HepG2 (cell line): ENCODE data around the gene SEZ6. TPM values are rescaled to one million over a fixed set of nuclear protein-coding genes. Genes with fewer than 3 reads are reported as not detected.
A peak's percentile ranks its signal among the peaks of the same experiment; 100 is the strongest.

Source experiments
- ARNT2 ChIP-seq: sonication (generic); formaldehyde crosslinking; IDR thresholded peaks from 2 replicates; pipeline ENCODE4 v1.8.0; 2022; ENCODE audit warnings: mild to moderate bottlenecking, low read depth, missing genetic modification reagents, moderate library complexity
- ATF7-NPFF ChIP-seq: sonication (generic); formaldehyde crosslinking; IDR thresholded peaks from 2 replicates; pipeline ENCODE4 v1.8.1; 2023; ENCODE audit warnings: mild to moderate bottlenecking, low read depth, missing genetic modification reagents, moderate library complexity
- CTCF ChIP-seq: sonication (generic); formaldehyde crosslinking; IDR thresholded peaks from 2 replicates; pipeline ENCODE4 v1.5.0; 2020; ENCODE audit warnings: mild to moderate bottlenecking, missing genetic modification reagents, moderate library complexity
- LCORL ChIP-seq, 2 experiments: fragments of 450-650 bp in 1 of 2; sonication (generic) in 1 of 2; formaldehyde crosslinking in 1 of 2; IDR thresholded peaks; 2 replicates each; pipeline versions ENCODE4 v1.5.0 to v1.6.1; 2017 to 2020; ENCODE audit warnings: antibody characterized with exemption in 1 of 2, missing genetic modification reagents in 1 of 2
- NR2F1 ChIP-seq, 2 experiments: fragments of 450-650 bp in 1 of 2; formaldehyde crosslinking in 1 of 2; IDR thresholded peaks; 2 replicates each; pipeline versions ENCODE4 v1.5.0 to v1.6.1; 2016 to 2020; ENCODE audit warnings: mild to moderate bottlenecking in 1 of 2, missing compliant biosample characterization in 1 of 2, missing genetic modification reagents in 1 of 2, moderate library complexity in 1 of 2
- PHF5A ChIP-seq: IDR thresholded peaks from one replicate; pipeline ENCODE4 v1.6.1; 2018; ENCODE audit warnings: low read depth, missing genetic modification reagents; ENCODE audit not compliant: unreplicated experiment
- POLR2AphosphoS5 ChIP-seq: IDR thresholded peaks from 2 replicates; pipeline ENCODE4 v1.6.1; 2012; ENCODE audit warnings: low read depth, low read length
- REXO4 ChIP-seq: sonication (generic); formaldehyde crosslinking; IDR thresholded peaks from 2 replicates; pipeline ENCODE4 v1.8.0; 2022; ENCODE audit warnings: missing genetic modification reagents, mild to moderate bottlenecking, borderline replicate concordance
- SP140L ChIP-seq: sonication (generic); formaldehyde crosslinking; IDR thresholded peaks from 2 replicates; pipeline ENCODE4 v1.4.0; 2020; ENCODE audit warnings: missing genetic modification reagents, borderline replicate concordance
- SP5 ChIP-seq: IDR thresholded peaks from 2 replicates; pipeline ENCODE4 v1.6.1; 2016; ENCODE audit warnings: low read depth, borderline replicate concordance
- TERF1 ChIP-seq: sonication (generic); formaldehyde crosslinking; IDR thresholded peaks from 2 replicates; pipeline ENCODE4 v1.8.0; 2022; ENCODE audit warnings: mild to moderate bottlenecking, missing genetic modification reagents, moderate library complexity
- TSC22D2 ChIP-seq: sonication (generic); formaldehyde crosslinking; IDR thresholded peaks from 2 replicates; pipeline ENCODE4 v1.5.1; 2020; ENCODE audit warnings: missing genetic modification reagents, mild to moderate bottlenecking, borderline replicate concordance
- ZNF296 ChIP-seq: sonication (generic); formaldehyde crosslinking; conservative IDR thresholded peaks from 2 replicates; pipeline ENCODE4 v1.5.0; 2020; ENCODE audit warnings: mild to moderate bottlenecking, missing genetic modification reagents
- ZNF616 ChIP-seq: sonication (generic); formaldehyde crosslinking; IDR thresholded peaks from 2 replicates; pipeline ENCODE4 v1.5.0; 2020; ENCODE audit warnings: low read depth, mild to moderate bottlenecking, missing genetic modification reagents
- ZNF646 ChIP-seq: sonication (generic); formaldehyde crosslinking; IDR thresholded peaks from 2 replicates; pipeline ENCODE4 v1.9.0; 2021; ENCODE audit warnings: mild to moderate bottlenecking, missing genetic modification reagents
- ZNF75D ChIP-seq: sonication (generic); formaldehyde crosslinking; IDR thresholded peaks from 2 replicates; pipeline ENCODE4 v1.8.1; 2023; ENCODE audit warnings: missing genetic modification reagents, mild to moderate bottlenecking, borderline replicate concordance
- ZNF781 ChIP-seq: sonication (generic); formaldehyde crosslinking; IDR thresholded peaks from 2 replicates; pipeline ENCODE4 v1.5.1; 2020; ENCODE audit warnings: borderline replicate concordance, mild to moderate bottlenecking, missing genetic modification reagents; ENCODE audit errors: not compliant biosample characterization
- ZNF816 ChIP-seq: sonication (generic); formaldehyde crosslinking; IDR thresholded peaks from 2 replicates; pipeline ENCODE4 v1.8.0; 2022; ENCODE audit warnings: missing genetic modification reagents, mild to moderate bottlenecking, borderline replicate concordance
- ZSCAN12 ChIP-seq: sonication (generic); formaldehyde crosslinking; IDR thresholded peaks from 2 replicates; pipeline ENCODE4 v1.9.0; 2021; ENCODE audit warnings: mild to moderate bottlenecking, missing genetic modification reagents
- polyA plus RNA-seq, 8 experiments: library from polyadenylated mRNA; depleted of rRNA in 3 of 8; stranded (reverse) in 7 of 8; unstranded in 1 of 8; fragments of >200 nt; fragmentation: Illumina TruSeq in 4 of 8; extraction: Trizol in 4 of 8; gene quantifications; 2 replicates each; pipeline versions ENCODE4 v1.2.1 to v1.2.3, GENCODE V29; 2011 to 2016; ENCODE audit warnings: low read depth in 4 of 8, missing spikeins in 1 of 8, mixed read lengths in 1 of 8; ENCODE audit not compliant: insufficient read depth in 1 of 8
- total RNA-seq, 5 experiments: library from RNA; depleted of rRNA; stranded (reverse); fragments of >200 nt; fragmentation: Illumina TruSeq; extraction: Trizol; gene quantifications; 2 replicates each; pipeline ENCODE4 v1.2.3, GENCODE V29; 2016; ENCODE audit warnings: low read depth in 1 of 5

Gene SEZ6
- total and polyA plus RNA-seq, 2 of the 13 experiments (the other 11 are each of a cell fraction or from before 2014, with no cell fraction given): not detected

GRCh38 chr17:28951428-28951990 is 54.3 kb downstream of the SEZ6 start, which contains the start of gene PHF12 (continued):
- no peak for TF ChIP-seq ZNF646 (CRISPR knock-in tag)
- TF ChIP-seq NR2F1 (CRISPR knock-in tag; IDR thresholded peaks at IDR 0.05): no peak
- peak; percentile 14; the same call in 1 of the 2 replicates for TF ChIP-seq ZNF616 (CRISPR knock-in tag)
- TF ChIP-seq POLR2AphosphoS5: peak; percentile 56; the same call in 1 of the 2 replicates
- TF ChIP-seq LCORL (IDR thresholded peaks at IDR 0.05): no peak
- no peak for TF ChIP-seq LCORL (CRISPR knock-in tag; IDR thresholded peaks at IDR 0.05)
- no peak for TF ChIP-seq TERF1 (CRISPR knock-in tag)
- no peak for TF ChIP-seq CTCF (CRISPR knock-in tag)
- TF ChIP-seq PHF5A (CRISPR knock-in tag): no peak
- TF ChIP-seq ARNT2: no peak
- TF ChIP-seq ZNF816: no peak
- no peak for TF ChIP-seq REXO4 (CRISPR knock-in tag)
- TF ChIP-seq ZNF296 (CRISPR knock-in tag): no peak
- TF ChIP-seq ZNF781 (CRISPR knock-in tag): no peak
- TF ChIP-seq ZNF75D (CRISPR knock-in tag): no peak
- no peak for TF ChIP-seq ZSCAN12
- TF ChIP-seq SP5 (CRISPR knock-in tag): no peak; the same call in 1 of the 2 replicates
- 0 out of 2 replicates have a peak, but pooled peaks have one; percentile 24 for TF ChIP-seq SP140L (CRISPR knock-in tag)
- no peak for TF ChIP-seq ATF7-NPFF (CRISPR knock-in tag)
- TF ChIP-seq TSC22D2 (CRISPR knock-in tag): no peak
